ENCODE measurements around the gene GNG2. TPM values are rescaled to one million over a fixed set of nuclear protein-coding genes. Genes with fewer than 3 reads are reported as not detected.

The GNG2 gene
- total and polyA plus RNA-seq, 10 donors: 23.6 to 180 (median 99.1) TPM

- peaks cover 0 to 15% (median 9%) of the 10 kb centered on the region in 6 donors for H3K4me1 ChIP-seq
- intact Hi-C loops (cut with DNase I; ENCODE audit: low total_unique reads): no loop called here
- no peaks in the 10 kb centered on the region for H3K9me3 ChIP-seq
- WGBS, 5 donors: 96 to 99% (median 98%) methylated on average over 8 of the region's 8 CpGs
- DNase-seq: no peak
- no peak overlapping the region for H3K27ac ChIP-seq
- H3K36me3 ChIP-seq: no peaks in the 10 kb centered on the region
- TF ChIP-seq POLR2A (IDR thresholded peaks at IDR 0.05): no peak
- TF ChIP-seq CTCF (IDR thresholded peaks at IDR 0.05 in 8 of 11, conservative IDR thresholded peaks at IDR 0.05 in 3 of 11): no peak
- no peak for TF ChIP-seq POLR2AphosphoS5 (IDR thresholded peaks at IDR 0.05)
- no peak overlapping the region for H3K4me3 ChIP-seq
- no peaks in the 10 kb centered on the region for H3K27me3 ChIP-seq (replicated peaks in 1 of 7)
These were observed 158.6 kb downstream of the GNG2 start for GRCh38 chr14:52018970-52019369.

Other genes starting within 250 kb of the GNG2 start
- gene FRMD6, start 208.7 kb upstream of the GNG2 start, total RNA-seq: 10 to 100 TPM; 22.5 to 37.2 (median 28.7) TPM
- 1 to 10 TPM; 2.2 to 3.2 (median 2.8) TPM for gene FRMD6, start 208.7 kb upstream of the GNG2 start, polyA plus RNA-seq
- gene RTRAF, start 128.9 kb downstream of the GNG2 start, total RNA-seq: 10 to 100 TPM; 37.8 to 94.2 (median 87.4) TPM
- gene RTRAF, start 128.9 kb downstream of the GNG2 start, polyA plus RNA-seq: 100 to 1,000 TPM; 118 to 184 (median 122) TPM
- 10 to 100 TPM in 1 of 7 donors, 1 to 10 TPM in 6; 2.0 to 10.8 (median 5.2) TPM for gene NID2, start 208.4 kb downstream of the GNG2 start, total RNA-seq
- gene NID2, start 208.4 kb downstream of the GNG2 start, polyA plus RNA-seq: 1 to 10 TPM in 1 of 3 donors, under 1 TPM in 2; 0.33 to 1.4 (median 0.93) TPM